ENCODE measurements around the gene RNASEH1.
"Not testable (repeated sequence)": the region's sequence is repeated elsewhere in the genome, so short reads cannot be mapped to it uniquely, and the experiment has no call there.

RNASEH1 gene

DNA sequence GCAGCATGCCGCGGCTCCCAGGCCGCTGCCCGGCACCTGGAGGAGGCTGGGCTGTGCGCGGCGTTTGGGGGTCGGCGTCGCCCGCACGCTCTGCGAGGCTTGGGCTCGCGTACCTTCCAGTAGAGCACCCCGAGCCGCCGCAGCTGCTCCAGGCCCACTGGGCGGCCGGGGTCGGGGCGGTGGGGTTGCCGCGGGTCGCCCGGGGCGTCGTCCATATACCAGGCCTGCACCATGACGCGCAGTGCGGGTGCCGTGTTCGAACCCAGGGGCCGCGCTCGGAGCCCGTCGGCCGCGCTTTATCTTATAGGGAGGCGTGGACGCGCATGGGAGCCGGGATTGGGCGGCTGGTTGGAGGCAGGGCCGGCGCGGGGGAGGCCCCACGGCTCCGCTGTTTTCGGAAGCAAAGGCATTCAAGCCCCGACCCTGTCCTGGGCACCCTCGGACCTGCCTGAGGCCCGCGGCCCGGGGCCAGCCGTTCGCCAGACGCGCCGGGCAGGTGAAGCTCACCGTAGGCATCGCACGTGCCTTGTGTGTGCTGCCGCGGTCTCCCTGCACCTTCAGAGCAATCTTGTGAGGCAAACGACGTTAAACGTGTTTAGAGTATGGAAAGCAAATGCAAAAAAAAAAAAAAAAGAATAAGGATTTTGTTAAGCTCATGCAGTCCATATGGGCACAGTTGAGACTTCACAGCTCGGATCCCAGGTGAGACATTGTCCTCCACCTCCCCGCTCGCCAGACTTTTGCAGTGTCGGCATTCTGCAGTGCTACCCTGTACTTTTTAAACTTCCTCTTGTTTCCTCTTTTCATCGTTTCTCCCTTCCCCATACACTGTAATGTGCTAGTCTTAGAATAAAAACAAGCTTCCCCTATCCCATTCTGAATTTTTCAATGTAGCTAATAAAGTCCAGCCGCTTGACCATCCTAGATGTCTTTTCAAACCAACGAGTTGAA lies 38.6 kb downstream of the RNASEH1 start, which contains the start of gene ADI1:
Gene ADI1 (minus strand): TSS at position 277 of the 951 bp plus-strand sequence. CDS start 44 bp downstream, at position 233.
- DNase-seq (ENCODE audit: low read depth): peak; percentile 30

DNA sequence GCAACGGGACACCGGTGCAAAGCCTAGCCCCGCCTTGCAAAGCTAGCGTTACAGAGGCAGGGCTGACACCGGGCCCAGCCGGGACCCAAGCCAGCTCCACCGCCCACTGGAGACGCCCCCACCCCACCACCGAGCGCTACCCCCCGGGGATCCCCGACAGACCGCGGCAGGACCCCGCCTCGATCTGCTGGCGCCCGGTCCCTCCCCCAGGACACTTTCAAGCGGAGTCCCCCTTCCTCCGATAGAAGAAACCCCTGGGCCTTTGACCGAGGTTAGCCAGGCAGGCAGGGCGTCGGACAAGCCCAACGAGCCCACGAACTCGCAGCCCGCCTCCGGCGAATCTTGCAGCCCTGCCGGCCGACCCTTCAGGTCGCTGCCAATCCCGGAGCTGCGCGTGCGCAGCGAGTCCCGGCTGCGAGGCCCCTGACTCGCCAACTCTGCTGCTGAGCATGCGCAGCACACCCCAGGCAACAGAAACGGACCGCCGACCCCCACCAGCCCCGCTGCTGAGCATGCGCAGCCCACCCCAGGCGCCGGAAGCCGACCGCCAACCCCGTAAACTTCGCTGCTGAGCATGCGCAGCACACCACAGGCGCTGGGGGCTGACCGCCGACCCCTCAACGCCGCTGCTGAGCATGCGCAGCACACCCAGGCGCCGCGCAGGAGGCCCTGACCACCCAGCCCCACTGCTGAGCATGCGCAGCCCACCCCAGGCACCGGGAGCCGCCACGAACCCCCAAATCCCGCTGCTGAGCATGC lies 39.5 kb downstream of the RNASEH1 start:
- DNase-seq (ENCODE audit: low read depth): peak; percentile 98

DNA sequence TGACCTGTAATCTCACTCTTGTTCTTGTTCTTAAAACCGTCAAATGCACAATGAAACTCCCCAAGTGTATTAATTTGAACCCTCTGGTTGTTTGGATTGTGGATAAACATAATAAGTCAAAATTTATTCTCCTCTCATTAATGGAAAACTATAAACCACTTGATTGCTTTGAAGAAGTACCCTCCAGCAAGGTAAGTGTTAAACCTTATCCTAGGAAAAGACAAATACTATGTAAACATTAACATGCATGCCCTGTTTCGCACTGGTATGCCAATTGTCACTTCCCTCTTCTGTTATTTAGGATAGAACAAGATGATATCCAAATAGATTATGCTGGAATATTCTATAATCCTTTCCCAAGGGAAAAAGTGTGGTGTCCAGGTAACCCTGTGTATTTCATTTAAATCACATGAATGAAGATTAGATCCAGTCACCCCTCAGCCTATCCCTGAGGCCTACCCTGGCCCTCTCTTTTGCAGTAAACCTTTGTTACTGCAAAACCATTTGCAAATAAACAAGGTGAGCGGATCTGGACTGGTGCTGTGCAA lies 40.1 kb downstream of the RNASEH1 start:
- no peak for DNase-seq (ENCODE audit: low read depth)

- DNase-seq (ENCODE audit: low read depth): no peak
These were observed 41.3 kb downstream of the RNASEH1 start for GRCh38 chr2:3516831-3517230.

DNA sequence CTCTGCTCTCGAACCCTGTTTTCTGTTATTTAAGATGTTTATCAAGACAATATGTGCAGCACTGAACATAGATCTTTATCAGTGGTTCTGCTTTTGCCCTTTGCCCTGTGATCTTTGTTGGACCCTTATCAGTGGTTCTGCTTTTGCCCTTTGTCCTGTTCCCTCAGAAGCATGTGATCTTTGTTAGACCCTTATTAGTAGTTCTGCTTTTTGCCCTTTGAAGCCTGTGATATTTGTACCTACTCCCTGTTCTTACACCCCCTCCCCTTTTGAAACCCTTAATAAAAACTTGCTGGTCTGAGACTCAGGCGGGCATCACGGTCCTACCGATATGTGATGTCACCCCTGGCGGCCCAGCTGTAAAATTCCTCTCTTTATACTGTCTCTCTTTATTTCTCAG lies 42.7 kb downstream of the RNASEH1 start:
- not testable (repeated sequence) for DNase-seq (ENCODE audit: low read depth)

GRCh38 chr2:3513026-3513810 lies 44.9 kb downstream of the RNASEH1 start:
- DNase-seq (ENCODE audit: low read depth): no peak

DNA sequence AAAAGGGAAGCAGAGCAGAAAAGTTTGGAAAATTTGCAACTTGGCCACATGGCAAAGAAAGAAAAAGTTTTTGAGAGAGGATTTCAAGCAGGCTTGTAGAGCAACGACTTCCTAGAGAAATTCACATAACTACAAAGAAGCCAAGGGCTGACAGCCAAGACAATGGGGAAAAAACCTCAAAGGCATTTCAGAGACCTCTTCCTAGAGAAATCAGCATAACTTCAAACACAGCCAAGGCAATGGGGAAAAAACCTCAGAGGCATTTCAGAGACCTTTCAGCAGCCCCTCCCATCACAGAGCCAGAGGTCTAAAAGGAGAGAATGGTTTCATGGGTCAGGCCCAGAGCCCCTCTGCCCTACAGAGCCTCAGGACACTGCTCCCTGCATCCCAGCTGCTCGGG lies 46.0 kb downstream of the RNASEH1 start:
- DNase-seq (ENCODE audit: low read depth): no peak

DNA sequence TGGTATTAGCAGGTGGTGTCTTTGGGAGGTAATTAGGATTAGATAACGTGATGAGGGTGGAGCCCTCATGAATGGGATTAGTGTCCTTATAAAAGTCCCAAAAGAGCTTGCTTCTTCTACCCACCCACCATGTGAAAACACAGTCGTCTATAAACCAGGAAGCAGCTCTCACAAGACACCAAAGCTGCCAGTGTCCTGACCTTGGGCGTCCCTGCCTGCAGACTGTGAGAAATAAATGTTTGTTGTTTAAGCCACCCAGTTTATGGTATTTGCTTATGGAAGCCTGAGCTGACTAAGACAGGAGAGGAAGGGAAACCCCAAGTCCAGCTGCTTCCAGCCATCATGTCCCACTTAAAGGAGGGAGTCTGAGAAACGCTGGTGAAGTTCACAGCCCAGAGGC lies 52.4 kb downstream of the RNASEH1 start:
- no peak for DNase-seq (ENCODE audit: low read depth)

DNA sequence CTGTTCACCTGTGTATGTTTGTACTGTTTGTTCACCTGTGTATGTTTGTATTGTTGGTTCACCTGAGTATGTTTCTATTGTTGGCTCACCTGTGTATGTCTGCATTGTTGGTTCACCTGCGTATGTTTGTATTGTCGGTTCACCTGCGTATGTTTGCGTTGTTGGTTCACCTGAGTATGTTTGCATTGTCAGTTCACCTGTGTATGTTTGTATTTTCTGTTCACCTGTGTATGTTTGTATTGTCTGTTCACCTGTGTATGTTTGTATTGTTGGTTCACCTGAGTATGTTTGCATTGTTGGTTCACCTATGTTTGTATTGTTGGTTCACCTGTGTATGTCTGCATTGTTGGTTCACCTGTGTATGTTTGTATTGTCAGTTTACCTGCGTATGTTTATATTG lies 53.4 kb downstream of the RNASEH1 start:
- no peak for DNase-seq (ENCODE audit: low read depth)

DNA sequence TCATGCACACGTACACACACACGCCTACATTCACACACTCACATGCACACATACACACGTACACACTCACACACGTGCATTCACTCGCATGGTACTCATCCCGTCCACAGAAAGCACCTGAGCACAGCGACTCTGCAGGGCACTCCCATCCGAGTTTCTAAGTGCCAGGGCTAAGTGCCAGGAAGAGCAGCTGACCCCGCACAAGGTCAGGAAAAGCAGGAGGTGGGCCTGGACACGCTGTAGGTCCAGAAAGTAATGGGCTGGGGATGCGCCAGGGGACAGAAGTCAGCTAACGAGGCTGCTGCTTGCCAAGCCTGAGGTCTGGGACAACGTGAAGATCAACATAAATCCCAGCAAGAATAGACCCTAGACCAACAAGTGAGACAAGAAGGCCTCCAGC lies 54.6 kb downstream of the RNASEH1 start:
- DNase-seq (ENCODE audit: low read depth): no peak

GRCh38 chr2:3503046-3503445 lies 55.1 kb downstream of the RNASEH1 start:
- DNase-seq (ENCODE audit: low read depth): no peak

GRCh38 chr2:3500326-3500899 lies 57.7 kb downstream of the RNASEH1 start:
- no peak for DNase-seq (ENCODE audit: low read depth)

- DNase-seq (ENCODE audit: low read depth): no peak
These were observed 59.2 kb downstream of the RNASEH1 start for GRCh38 chr2:3498783-3499394.

DNA sequence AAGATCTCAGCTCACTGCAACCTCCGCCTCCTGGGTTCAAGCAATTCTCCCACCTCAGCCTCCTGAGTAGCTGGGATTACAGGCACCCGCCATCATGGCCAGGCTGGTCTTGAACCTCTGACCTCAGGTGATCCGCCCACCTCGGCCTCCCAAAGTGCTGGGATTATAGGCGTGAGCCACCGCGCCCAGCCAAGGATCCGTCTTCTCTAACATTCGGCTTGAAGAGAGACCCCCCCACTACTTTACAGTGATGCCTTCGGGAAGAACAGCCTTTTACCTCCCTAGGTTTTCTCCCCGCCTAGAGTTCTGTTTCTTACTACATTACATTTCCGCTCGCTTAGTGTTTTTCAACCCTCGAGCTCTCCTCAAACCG lies 61.4 kb downstream of the RNASEH1 start:
- not testable (repeated sequence) for DNase-seq (ENCODE audit: low read depth)
